AG04449 (cell line): ENCODE results near the gene SCART1.

Source experiments
- CTCF ChIA-PET: fragments of 350-600 bp; formaldehyde crosslinking; extraction: SDS; loops from one replicate; lab custom pipeline; 2021; ENCODE audit warnings: antibody characterized with exemption; lab: Yijun Ruan, JAX
- POLR2A ChIA-PET: fragments of 400-600, 350-600 bp; formaldehyde crosslinking; extraction: SDS; loops from one replicate; lab custom pipeline; 2020; ENCODE audit warnings: antibody characterized with exemption, inconsistent platforms; lab: Yijun Ruan, JAX
- DNase-seq: peaks from one replicate; pipeline ENCODE4 v3.0.0-alpha.2; 2010; ENCODE audit warnings: low read depth, low spot score
- H3K4me3 ChIP-seq: 2 replicates; pipeline ENCODE4 v1.5.1; 2011; ENCODE audit warnings: low read depth, mild to moderate bottlenecking, control low read depth, low read length
- CTCF ChIP-seq: IDR thresholded peaks from one replicate; pipeline ENCODE4 v1.5.1; 2011; ENCODE audit warnings: mild to moderate bottlenecking, moderate library complexity, low read length, control low read depth, inconsistent platforms; ENCODE audit not compliant: insufficient read depth; ENCODE audit errors: missing control alignments

SCART1 gene

GRCh38 chr10:133442967-133443924 is 10.5 kb upstream of the SCART1 start:
- no peak for DNase-seq
- TF ChIP-seq CTCF: no peak
- CTCF ChIA-PET: no interaction called here
- H3K4me3 ChIP-seq: no peak overlapping the region
- POLR2A ChIA-PET: no interaction called here

- no peak for TF ChIP-seq CTCF
- DNase-seq: no peak
- no peak overlapping the region for H3K4me3 ChIP-seq
- CTCF ChIA-PET: no interaction called here
- POLR2A ChIA-PET: no interaction called here
Observed at GRCh38 chr10:133444342-133445267, 9.1 kb upstream of the SCART1 start.

- DNase-seq: no peak
- no peak for TF ChIP-seq CTCF
- ChIA-PET CTCF (no interaction called here), POLR2A (no interaction called here)
- no peak overlapping the region for H3K4me3 ChIP-seq
Observed at GRCh38 chr10:133445268-133445732, 8.4 kb upstream of the SCART1 start.

- no peak for DNase-seq
- H3K4me3 ChIP-seq: no peak overlapping the region
- ChIA-PET POLR2A (no interaction called here), CTCF (no interaction called here)
- TF ChIP-seq CTCF: no peak
Observed at GRCh38 chr10:133445751-133446708, 7.7 kb upstream of the SCART1 start.

GRCh38 chr10:133446979-133447378 is 6.8 kb upstream of the SCART1 start:
- H3K4me3 ChIP-seq: no peak overlapping the region
- DNase-seq: no peak
- ChIA-PET POLR2A (no interaction called here), CTCF (interaction anchor here (0.8 to 1.4 kb wide), 2 partner anchors 8 to 118 kb away, joined by 3 read pairs; no protein-coding TSS in a partner anchor)
- no peak for TF ChIP-seq CTCF
